SU-DHL-6 (cell line): ENCODE results near the gene AGBL5.

Experiments
- EZH2phosphoT487 ChIP-seq: fragments of 200-600 bp; sonication (generic), shearing (Covaris generic); conservative IDR thresholded peaks from 2 replicates; pipeline ENCODE4 v1.6.1; 2018; ENCODE audit warnings: mild to moderate bottlenecking, antibody characterized with exemption, low read length, moderate library complexity, mixed read lengths
- TF ChIP-seq, protein P1 (sequence below): fragments of 200-600 bp; sonication (generic); IDR thresholded peaks from one replicate; pipeline ENCODE4 v1.5.1; 2017; ENCODE audit warnings: antibody characterized with exemption, mild to moderate bottlenecking, low read length, moderate library complexity; ENCODE audit not compliant: insufficient read depth, poor library complexity, severe bottlenecking

DNA sequence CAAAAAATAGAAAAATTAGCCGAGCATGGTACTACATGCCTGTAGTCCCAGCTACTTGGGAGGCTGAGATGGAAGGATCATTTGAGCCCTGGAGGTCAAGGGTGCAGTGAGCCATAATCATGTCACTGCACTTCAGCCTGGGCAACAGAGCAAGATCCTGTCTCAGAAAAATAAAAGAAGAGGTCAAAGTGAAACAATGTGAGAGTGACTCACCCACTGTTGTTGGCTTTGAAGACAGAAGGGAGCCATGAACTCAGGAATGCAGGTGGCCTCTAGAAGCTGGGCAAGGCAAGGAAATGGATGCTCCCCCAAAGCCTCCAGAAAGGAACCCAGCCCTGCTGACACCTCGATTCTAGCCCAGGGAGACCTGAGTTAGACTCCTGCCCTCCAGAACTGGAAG, 22.4 kb upstream of the AGBL5 start:
- TF ChIP-seq, protein P1, sequence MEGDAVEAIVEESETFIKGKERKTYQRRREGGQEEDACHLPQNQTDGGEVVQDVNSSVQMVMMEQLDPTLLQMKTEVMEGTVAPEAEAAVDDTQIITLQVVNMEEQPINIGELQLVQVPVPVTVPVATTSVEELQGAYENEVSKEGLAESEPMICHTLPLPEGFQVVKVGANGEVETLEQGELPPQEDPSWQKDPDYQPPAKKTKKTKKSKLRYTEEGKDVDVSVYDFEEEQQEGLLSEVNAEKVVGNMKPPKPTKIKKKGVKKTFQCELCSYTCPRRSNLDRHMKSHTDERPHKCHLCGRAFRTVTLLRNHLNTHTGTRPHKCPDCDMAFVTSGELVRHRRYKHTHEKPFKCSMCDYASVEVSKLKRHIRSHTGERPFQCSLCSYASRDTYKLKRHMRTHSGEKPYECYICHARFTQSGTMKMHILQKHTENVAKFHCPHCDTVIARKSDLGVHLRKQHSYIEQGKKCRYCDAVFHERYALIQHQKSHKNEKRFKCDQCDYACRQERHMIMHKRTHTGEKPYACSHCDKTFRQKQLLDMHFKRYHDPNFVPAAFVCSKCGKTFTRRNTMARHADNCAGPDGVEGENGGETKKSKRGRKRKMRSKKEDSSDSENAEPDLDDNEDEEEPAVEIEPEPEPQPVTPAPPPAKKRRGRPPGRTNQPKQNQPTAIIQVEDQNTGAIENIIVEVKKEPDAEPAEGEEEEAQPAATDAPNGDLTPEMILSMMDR, result no peak
- no peak for TF ChIP-seq EZH2phosphoT487
